ENCODE results near the gene ALDH3A1. TPM values are rescaled to one million over a fixed set of nuclear protein-coding genes. Genes with fewer than 3 reads are reported as not detected.

The ALDH3A1 gene
- total and polyA plus RNA-seq, 3 donors from 2014 or later = 3.2 to 5.6 (median 4.2) TPM

DNA sequence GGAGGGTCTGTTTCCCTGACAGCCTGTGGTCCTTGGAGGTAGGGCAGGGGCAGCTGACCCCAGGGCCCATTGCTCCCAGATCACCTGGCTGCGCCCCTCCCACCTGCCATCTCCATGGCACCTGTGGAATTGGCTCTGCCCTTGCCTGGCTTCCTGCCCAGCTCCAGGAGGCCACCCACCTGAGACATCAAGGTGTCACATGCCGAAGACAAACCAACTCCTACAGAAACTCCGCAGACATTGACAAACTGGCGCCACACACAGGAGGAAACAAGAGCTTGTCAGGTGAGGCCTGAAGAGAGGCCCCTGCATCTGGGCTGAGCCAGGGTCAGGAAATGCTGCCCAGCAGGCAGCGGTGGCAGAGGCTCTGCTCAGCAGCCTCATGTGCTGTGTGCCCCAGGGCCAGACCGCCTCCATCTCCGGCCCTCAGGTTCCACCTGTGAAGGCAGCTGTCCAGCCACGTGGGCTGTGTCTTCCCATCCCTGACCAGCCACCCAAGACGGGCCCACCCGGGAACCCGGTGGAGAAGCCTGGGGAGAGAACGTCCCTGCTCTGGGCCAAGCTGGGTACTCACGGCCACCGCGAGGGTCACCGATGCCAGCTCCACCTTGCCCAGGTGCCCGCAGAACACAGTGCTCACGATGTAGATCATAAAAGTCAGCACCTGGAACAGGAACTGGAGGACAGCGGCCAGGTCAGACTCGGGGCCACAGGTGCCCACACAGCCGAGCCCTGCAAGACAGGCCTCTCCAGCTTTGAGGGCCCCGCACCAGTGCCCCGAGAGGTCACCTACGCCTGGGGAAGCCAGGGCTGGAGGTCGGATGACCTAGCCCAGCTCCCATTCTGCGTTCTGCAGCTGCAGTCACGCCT is 33.3 kb downstream of the ALDH3A1 start:
- no peaks in the 10 kb centered on the region for H3K4me1 ChIP-seq

DNA sequence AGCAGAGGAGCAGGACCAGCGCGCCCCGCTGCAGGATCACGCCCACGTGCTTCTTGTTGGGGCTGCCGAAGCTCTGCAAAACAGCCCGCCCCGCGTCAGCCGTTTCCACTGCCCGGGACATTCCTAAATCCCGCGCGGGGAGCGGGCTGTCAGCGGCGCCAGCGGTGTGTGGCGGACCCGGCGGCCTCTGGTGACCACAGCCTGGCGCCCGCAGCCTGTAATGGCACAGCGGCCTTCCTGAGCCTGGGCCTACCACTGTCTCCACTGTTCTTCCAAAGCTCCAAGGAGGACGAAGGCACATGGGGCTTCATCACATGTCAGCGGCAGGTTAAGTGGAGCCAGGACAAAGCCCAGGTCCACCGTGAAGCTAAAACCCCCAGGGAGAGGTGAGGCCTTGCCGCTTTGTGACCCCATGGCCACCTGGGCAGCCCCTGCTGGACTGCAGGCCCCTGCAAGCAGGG is 34.2 kb downstream of the ALDH3A1 start:
- H3K9me3 ChIP-seq = no peaks in the 10 kb centered on the region
- H3K27me3 ChIP-seq = no peaks in the 10 kb centered on the region
- H3K27ac ChIP-seq = no peak overlapping the region
- H3K4me3 ChIP-seq = peak overlapping the region; percentile 9 to 29
- no peaks in the 10 kb centered on the region for H3K36me3 ChIP-seq (ENCODE audit: low read depth, missing control alignments)
- WGBS, 2 donors = 80% methylated on average over 28 of the region's 28 CpGs; no CpG with 5 or more reads in 1 of the 2 donors
- TF ChIP-seq, protein P1, sequence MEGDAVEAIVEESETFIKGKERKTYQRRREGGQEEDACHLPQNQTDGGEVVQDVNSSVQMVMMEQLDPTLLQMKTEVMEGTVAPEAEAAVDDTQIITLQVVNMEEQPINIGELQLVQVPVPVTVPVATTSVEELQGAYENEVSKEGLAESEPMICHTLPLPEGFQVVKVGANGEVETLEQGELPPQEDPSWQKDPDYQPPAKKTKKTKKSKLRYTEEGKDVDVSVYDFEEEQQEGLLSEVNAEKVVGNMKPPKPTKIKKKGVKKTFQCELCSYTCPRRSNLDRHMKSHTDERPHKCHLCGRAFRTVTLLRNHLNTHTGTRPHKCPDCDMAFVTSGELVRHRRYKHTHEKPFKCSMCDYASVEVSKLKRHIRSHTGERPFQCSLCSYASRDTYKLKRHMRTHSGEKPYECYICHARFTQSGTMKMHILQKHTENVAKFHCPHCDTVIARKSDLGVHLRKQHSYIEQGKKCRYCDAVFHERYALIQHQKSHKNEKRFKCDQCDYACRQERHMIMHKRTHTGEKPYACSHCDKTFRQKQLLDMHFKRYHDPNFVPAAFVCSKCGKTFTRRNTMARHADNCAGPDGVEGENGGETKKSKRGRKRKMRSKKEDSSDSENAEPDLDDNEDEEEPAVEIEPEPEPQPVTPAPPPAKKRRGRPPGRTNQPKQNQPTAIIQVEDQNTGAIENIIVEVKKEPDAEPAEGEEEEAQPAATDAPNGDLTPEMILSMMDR (IDR thresholded peaks at IDR 0.05) = no peak
- no peak for TF ChIP-seq POLR2A (IDR thresholded peaks at IDR 0.05)
- H3K4me1 ChIP-seq = no peaks in the 10 kb centered on the region
- intact Hi-C loops (cut with DNase I; ENCODE audit: low total_unique reads) = no loop called here
- DNase-seq = no peak

More for the DNA sequence above, 33.3 kb downstream of the ALDH3A1 start:
- 94% methylated on average over 10 to 27 of the region's 27 CpGs for WGBS, 2 donors
- Histone ChIP-seq H3K4me3 (no peak overlapping the region), H3K36me3 (ENCODE audit: low read depth, missing control alignments) (no peaks in the 10 kb centered on the region), H3K9me3 (no peaks in the 10 kb centered on the region), H3K27me3 (no peaks in the 10 kb centered on the region), H3K27ac (no peak overlapping the region)
- TF ChIP-seq, protein P1 (IDR thresholded peaks at IDR 0.05) = no peak
- TF ChIP-seq POLR2A (IDR thresholded peaks at IDR 0.05) = no peak
- intact Hi-C loops (cut with DNase I; ENCODE audit: low total_unique reads) = no loop called here
- no peak for DNase-seq

DNA sequence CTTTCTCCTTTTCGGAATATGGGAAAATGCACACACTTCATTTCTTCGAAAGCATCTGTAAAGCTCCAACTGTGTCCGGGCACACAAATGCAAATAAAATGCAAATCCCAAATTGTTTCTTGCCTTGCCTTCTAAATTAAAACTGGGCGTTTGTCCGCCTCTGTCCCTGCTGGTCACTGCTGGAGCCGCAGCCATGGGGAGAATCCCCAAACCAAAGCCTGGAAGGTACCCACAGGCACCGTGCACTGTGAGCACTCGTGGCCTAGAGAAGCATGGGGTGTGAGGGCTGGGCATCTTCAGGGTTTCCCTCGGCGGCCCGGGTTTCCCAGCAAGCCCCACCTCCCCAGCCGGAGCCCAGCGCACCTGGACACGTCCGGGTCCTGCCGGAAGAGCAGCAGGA is 34.6 kb downstream of the ALDH3A1 start:
- intact Hi-C loops (cut with DNase I; ENCODE audit: low total_unique reads) = no loop called here
- peak overlapping the region; percentile 9 to 29 for H3K4me3 ChIP-seq
- 69 to 78% methylated on average over 8 to 16 of the region's 16 CpGs for WGBS, 2 donors

DNA sequence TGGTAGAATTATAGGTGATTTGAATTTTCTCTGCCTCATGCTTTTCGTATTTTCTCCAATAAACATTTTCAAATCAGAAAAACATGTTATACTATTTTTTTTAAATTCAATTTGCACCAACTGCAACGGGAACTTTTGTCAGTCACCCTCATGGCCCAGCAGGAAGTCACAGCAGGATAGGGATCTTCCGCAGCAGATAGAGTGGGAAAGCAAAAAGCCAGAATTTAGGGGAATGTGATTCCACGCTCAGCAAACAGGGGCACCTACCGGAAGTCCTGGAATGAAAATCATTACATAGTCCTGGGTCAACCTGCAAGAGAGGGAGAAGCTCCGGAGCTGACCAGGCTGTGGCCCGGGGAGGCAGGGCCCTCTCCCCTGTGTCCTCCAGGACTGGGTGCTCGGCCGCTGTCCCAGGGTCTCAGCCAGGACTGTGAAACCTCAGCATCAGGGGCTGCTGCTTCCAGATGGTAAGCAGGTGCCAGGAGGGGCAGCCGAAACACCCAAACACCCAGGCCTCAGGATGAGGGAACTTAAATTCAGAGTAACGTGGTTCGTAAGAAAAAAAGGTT is 35.6 kb downstream of the ALDH3A1 start:
- Histone ChIP-seq H3K27ac (no peak overlapping the region), H3K27me3 (no peaks in the 10 kb centered on the region), H3K4me3 (no peak overlapping the region), H3K9me3 (no peaks in the 10 kb centered on the region), H3K36me3 (ENCODE audit: low read depth, missing control alignments) (no peaks in the 10 kb centered on the region), H3K4me1 (no peaks in the 10 kb centered on the region)
- WGBS, 2 donors = 90 to 92% methylated on average over 12 of the region's 12 CpGs
- no peak for DNase-seq
- TF ChIP-seq, protein P1 (IDR thresholded peaks at IDR 0.05) = no peak
- no peak for TF ChIP-seq POLR2A (IDR thresholded peaks at IDR 0.05)
- intact Hi-C loops (cut with DNase I; ENCODE audit: low total_unique reads) = no loop called here

More for the DNA sequence above, 34.6 kb downstream of the ALDH3A1 start:
- Histone ChIP-seq H3K27me3 (no peaks in the 10 kb centered on the region), H3K36me3 (ENCODE audit: low read depth, missing control alignments) (no peaks in the 10 kb centered on the region), H3K27ac (no peak overlapping the region), H3K4me1 (no peaks in the 10 kb centered on the region), H3K9me3 (no peaks in the 10 kb centered on the region)
- DNase-seq = no peak
- no peak for TF ChIP-seq POLR2A (IDR thresholded peaks at IDR 0.05)
- TF ChIP-seq, protein P1 (IDR thresholded peaks at IDR 0.05) = no peak
